ENCODE results near the gene TMTC1. TPM values are rescaled to one million over a fixed set of nuclear protein-coding genes. Genes with fewer than 3 reads are reported as not detected.

The TMTC1 gene
- total RNA-seq, 4 donors from 2014 or later = 7.4 to 25.6 (median 15.4) TPM

- H3K4me1 ChIP-seq = no peaks in the 10 kb centered on the region
- no peak overlapping the region for H3K4me3 ChIP-seq
- no peaks in the 10 kb centered on the region for H3K9me3 ChIP-seq
- H3K27ac ChIP-seq = no peak overlapping the region
- no peaks in the 10 kb centered on the region for H3K36me3 ChIP-seq
- TF ChIP-seq CTCF (IDR thresholded peaks at IDR 0.05) (no peak), POLR2A (IDR thresholded peaks at IDR 0.05) (no peak)
- no peaks in the 10 kb centered on the region for H3K27me3 ChIP-seq
- no peak for DNase-seq
Observed at GRCh38 chr12:29752121-29752520, 31.6 kb downstream of the TMTC1 start.

GRCh38 chr12:29751676-29752075 is 32.1 kb downstream of the TMTC1 start:
- DNase-seq = no peak

GRCh38 chr12:29750928-29751220 is 32.9 kb downstream of the TMTC1 start:
- H3K36me3 ChIP-seq = no peaks in the 10 kb centered on the region
- no peak overlapping the region for H3K27ac ChIP-seq
- no peak for DNase-seq
- H3K4me3 ChIP-seq = no peak overlapping the region
- no peaks in the 10 kb centered on the region for H3K9me3 ChIP-seq
- no peak for TF ChIP-seq CTCF (IDR thresholded peaks at IDR 0.05)
- TF ChIP-seq POLR2A (IDR thresholded peaks at IDR 0.05) = no peak
- no peaks in the 10 kb centered on the region for H3K27me3 ChIP-seq
- H3K4me1 ChIP-seq = no peaks in the 10 kb centered on the region

More at GRCh38 chr12:29751676-29752075, 32.1 kb downstream of the TMTC1 start:
- Histone ChIP-seq H3K27ac (no peak overlapping the region), H3K4me1 (no peaks in the 10 kb centered on the region), H3K27me3 (no peaks in the 10 kb centered on the region), H3K4me3 (no peak overlapping the region), H3K36me3 (no peaks in the 10 kb centered on the region), H3K9me3 (no peaks in the 10 kb centered on the region)
- TF ChIP-seq POLR2A (IDR thresholded peaks at IDR 0.05) (no peak), CTCF (IDR thresholded peaks at IDR 0.05) (no peak)

GRCh38 chr12:29750131-29750927 is 33.4 kb downstream of the TMTC1 start:
- Histone ChIP-seq H3K4me1 (no peaks in the 10 kb centered on the region), H3K9me3 (no peaks in the 10 kb centered on the region), H3K27ac (no peak overlapping the region), H3K27me3 (no peaks in the 10 kb centered on the region), H3K4me3 (no peak overlapping the region), H3K36me3 (no peaks in the 10 kb centered on the region)
- no peak for TF ChIP-seq POLR2A (IDR thresholded peaks at IDR 0.05)
- DNase-seq = no peak

- Histone ChIP-seq H3K36me3 (no peaks in the 10 kb centered on the region), H3K27me3 (no peaks in the 10 kb centered on the region), H3K4me1 (no peaks in the 10 kb centered on the region), H3K27ac (no peak overlapping the region), H3K4me3 (no peak overlapping the region), H3K9me3 (no peaks in the 10 kb centered on the region)
- TF ChIP-seq POLR2A (IDR thresholded peaks at IDR 0.05) (no peak), CTCF (IDR thresholded peaks at IDR 0.05) (no peak)
- no peak for DNase-seq
Observed at GRCh38 chr12:29744365-29744764, 39.4 kb downstream of the TMTC1 start.

GRCh38 chr12:29743801-29744200 is 39.9 kb downstream of the TMTC1 start:
- H3K27me3 ChIP-seq = no peaks in the 10 kb centered on the region
- no peak overlapping the region for H3K4me3 ChIP-seq
- TF ChIP-seq POLR2A (IDR thresholded peaks at IDR 0.05) (no peak), CTCF (IDR thresholded peaks at IDR 0.05) (no peak)
- H3K36me3 ChIP-seq = no peaks in the 10 kb centered on the region
- DNase-seq = no peak
- H3K4me1 ChIP-seq = no peaks in the 10 kb centered on the region
- H3K9me3 ChIP-seq = no peaks in the 10 kb centered on the region
- no peak overlapping the region for H3K27ac ChIP-seq
